GM12873 (cell line): ENCODE data around the gene HEBP1.

Experiments used
- CTCF ChIP-seq: IDR thresholded peaks from 2 replicates; pipeline ENCODE4 v1.5.1; 2012; ENCODE audit warnings: low read depth, mild to moderate bottlenecking, moderate library complexity, low read length, control low read depth; ENCODE audit not compliant: insufficient read depth; ENCODE audit errors: missing control alignments

HEBP1 gene

DNA sequence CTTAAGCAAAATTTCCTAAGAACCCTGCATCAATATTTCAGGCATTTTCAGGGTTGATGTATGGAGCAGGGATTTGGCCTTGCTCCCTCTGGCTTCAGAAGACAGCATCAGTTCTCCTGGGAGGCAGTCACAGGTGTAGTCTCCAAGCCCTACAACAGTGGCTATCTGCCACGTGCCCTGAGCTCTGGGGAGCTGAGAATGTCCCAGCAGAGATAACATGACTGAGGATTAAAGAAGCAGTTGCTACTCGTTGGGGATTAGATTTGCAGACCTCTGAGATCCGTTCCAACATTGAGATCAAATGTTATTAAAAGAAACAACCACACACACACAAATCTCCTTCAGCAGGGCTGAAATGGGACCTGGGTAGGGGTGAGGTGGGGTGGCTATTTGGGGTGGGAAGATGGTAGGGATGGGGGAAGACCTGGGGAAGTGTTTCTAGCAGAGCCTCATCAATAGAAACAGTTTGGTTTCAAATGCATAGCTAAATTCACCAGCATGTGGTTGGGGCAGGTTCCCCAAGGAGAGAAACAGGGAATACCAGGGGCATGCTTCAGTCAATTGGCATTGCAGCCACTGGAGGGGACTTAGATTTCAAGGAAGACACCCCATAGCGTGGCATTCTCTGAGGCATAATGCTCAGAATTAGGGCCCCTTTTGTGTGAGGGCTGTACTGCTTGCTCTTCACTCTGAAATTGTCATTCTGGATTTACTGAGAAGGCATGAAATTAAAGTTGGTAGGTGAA is 28.9 kb upstream of the HEBP1 start:
- no peak for TF ChIP-seq CTCF

GRCh38 chr12:13027508-13027907 is 27.4 kb upstream of the HEBP1 start:
- TF ChIP-seq CTCF, result no peak

DNA sequence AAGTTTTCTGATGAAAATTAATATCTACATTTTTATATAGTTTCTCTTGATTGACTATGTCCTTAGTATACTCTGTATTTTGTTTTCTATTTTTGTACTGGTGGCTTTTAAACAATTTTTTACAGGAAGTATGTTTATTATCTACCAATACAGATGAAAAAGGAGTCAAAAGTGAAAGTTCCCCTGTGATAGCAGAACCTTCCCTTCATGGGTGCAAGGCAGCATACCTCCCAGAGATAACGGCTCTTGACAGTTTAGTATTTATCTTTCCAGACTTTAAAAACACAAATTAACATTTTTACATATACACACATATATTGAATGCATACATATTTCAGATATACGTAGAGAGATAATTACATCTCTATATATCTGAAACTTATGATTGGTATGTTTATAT is 27.0 kb upstream of the HEBP1 start:
- TF ChIP-seq CTCF, result no peak

- TF ChIP-seq CTCF, result no peak
Measured at GRCh38 chr12:13026286-13026685, 26.2 kb upstream of the HEBP1 start.

DNA sequence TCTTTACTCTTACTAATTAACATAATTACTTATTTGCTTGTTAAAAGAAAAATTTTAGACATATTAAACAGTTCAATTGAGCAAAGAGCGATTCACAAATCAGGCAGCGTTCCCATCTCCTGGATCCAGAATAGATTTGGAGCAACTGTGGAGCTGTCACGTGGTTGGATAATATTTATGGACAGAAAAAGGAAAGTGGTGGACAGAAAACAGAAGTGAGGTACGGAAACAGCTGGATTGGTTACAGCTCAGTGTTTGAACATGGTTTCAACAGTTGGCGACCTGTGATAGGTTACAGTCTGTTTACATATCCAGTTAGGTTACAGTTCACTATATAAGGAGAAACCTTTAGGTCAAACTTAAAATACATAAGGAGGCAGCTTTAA is 24.5 kb upstream of the HEBP1 start:
- no peak for TF ChIP-seq CTCF

GRCh38 chr12:13023811-13024530 is 23.9 kb upstream of the HEBP1 start:
- TF ChIP-seq CTCF, result no peak

DNA sequence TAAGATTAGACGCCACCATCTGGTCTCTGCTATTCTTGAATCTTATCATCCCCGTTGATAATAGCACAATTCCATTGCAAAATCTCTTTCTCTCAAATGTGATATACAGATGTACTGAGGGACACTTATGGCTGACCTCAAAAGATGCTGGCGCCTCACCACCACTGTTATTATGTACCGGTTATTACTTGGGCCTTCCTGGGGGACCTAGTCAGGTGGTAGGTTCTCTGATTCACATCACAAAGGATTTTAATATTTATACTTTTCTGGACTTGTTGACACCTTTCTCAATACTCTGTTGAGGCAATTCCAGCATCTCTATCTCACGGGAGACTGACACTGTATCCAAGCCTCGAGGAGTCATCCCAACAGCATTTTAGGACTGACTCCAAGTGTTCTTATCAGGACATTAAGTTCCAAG is 22.8 kb upstream of the HEBP1 start:
- TF ChIP-seq CTCF, result no peak
